CD4-positive, alpha-beta T cell (primary cell): ENCODE measurements around the gene TANK. TPM values are rescaled to one million over a fixed set of nuclear protein-coding genes. Genes with fewer than 3 reads are reported as not detected.

ENCODE experiments used
- ATAC-seq: fragments of 200-7000 bp; cut with Tn5 transposase; one replicate; pipeline ENCODE4 v1.10.0; 2022; ENCODE audit warnings: mild to moderate bottlenecking; ENCODE audit not compliant: poor library complexity
- CTCF ChIA-PET: fragments of 350-600 bp; sonication (Branson Sonifier 250); formaldehyde crosslinking; loops from one replicate; lab custom pipeline; 2021; ENCODE audit warnings: antibody characterized with exemption, inconsistent platforms; lab: Charles Lee
- POLR2A ChIA-PET: fragments of 350-600 bp; sonication (Branson Sonifier 250); formaldehyde crosslinking; loops from one replicate; lab custom pipeline; 2021; ENCODE audit warnings: antibody characterized with exemption, inconsistent platforms; lab: Charles Lee
- DNase-seq, 14 experiments: peaks; one replicate each; pipeline ENCODE4 v3.0.0-alpha.2; 2013 to 2020; ENCODE audit warnings: mixed read lengths in 2 of 14
- H3K27ac ChIP-seq, 2 donors: one replicate each; pipeline versions ENCODE4 v1.5.1 to v1.7.0; 2013; ENCODE audit warnings: low read length in 2 of 2, low read depth in 1 of 2, mild to moderate bottlenecking in 1 of 2
- H3K27me3 ChIP-seq, 2 experiments: 1 replicate in 1 of 2; 2 replicates in 1 of 2; pipeline versions ENCODE4 v1.6.1 to v1.7.0; 2013; ENCODE audit warnings: low read length in 2 of 2, control low read depth in 1 of 2, mild to moderate bottlenecking in 1 of 2, moderate library complexity in 1 of 2; ENCODE audit not compliant: insufficient read depth in 2 of 2, control insufficient read depth in 1 of 2
- H3K36me3 ChIP-seq: one replicate; pipeline ENCODE4 v1.6.1; 2013; ENCODE audit warnings: low read length, control low read depth; ENCODE audit not compliant: insufficient read depth
- H3K4me1 ChIP-seq: one replicate; pipeline ENCODE4 v1.6.1; 2013; ENCODE audit warnings: low read length, control low read depth; ENCODE audit not compliant: insufficient read depth
- H3K4me3 ChIP-seq: one replicate; pipeline ENCODE4 v1.5.1; 2013; ENCODE audit warnings: mild to moderate bottlenecking, low read length, moderate library complexity
- H3K9me3 ChIP-seq, 2 experiments: 1 replicate in 1 of 2; 2 replicates in 1 of 2; pipeline versions ENCODE4 v1.6.1 to v1.7.0; 2013; ENCODE audit warnings: low read length in 2 of 2, mild to moderate bottlenecking in 2 of 2, control low read depth in 1 of 2, moderate library complexity in 1 of 2; ENCODE audit not compliant: control insufficient read depth in 1 of 2, insufficient read depth in 1 of 2
- H3K27ac Mint-ChIP-seq: one replicate; pipeline ENCODE4 v1.8.0; 2020; ENCODE audit warnings: mixed read lengths
- H3K27me3 Mint-ChIP-seq: one replicate; pipeline ENCODE4 v1.8.0; 2021; ENCODE audit warnings: mixed read lengths
- H3K36me3 Mint-ChIP-seq: one replicate; pipeline ENCODE4 v1.8.0; 2021; ENCODE audit warnings: low read depth, mixed read lengths
- H3K4me1 Mint-ChIP-seq: one replicate; pipeline ENCODE4 v1.8.0; 2021; ENCODE audit warnings: low read depth, mixed read lengths
- H3K4me3 Mint-ChIP-seq: one replicate; pipeline ENCODE4 v1.8.0; 2020; ENCODE audit warnings: mild to moderate bottlenecking, mixed read lengths
- H3K9me3 Mint-ChIP-seq: one replicate; pipeline ENCODE4 v1.8.0; 2020; ENCODE audit warnings: mixed read lengths
- CTCF ChIP-seq: fragments of 200-600 bp; IDR thresholded peaks from one replicate; pipeline ENCODE4 v1.8.0; 2022; ENCODE audit warnings: antibody characterized with exemption, mild to moderate bottlenecking
- intact Hi-C, 2 experiments: fragments of 100-400 bp; cut with DNase I in 1 of 2; cut with micrococcal nuclease in 1 of 2; formaldehyde crosslinking; loops; one replicate each; pipeline versions ENCODE4 v1.15.1 to v1.9.0; 2023 to 2025; cut with DNase I, micrococcal nuclease
- total RNA-seq, 174 experiments: library from RNA in 2 of 174; stranded (reverse) in 2 of 174; gene quantifications; one replicate each; pipeline ENCODE4 v1.2.3 and lab custom pipeline; 2021 to 2026

The TANK gene
- total RNA-seq, 2 experiments from 2014 or later: 66.3 to 71.7 TPM

- Histone ChIP-seq H3K4me1 (peaks cover 3% of the 10 kb centered on the region), H3K36me3 (no peaks in the 10 kb centered on the region), H3K9me3 (no peaks in the 10 kb centered on the region), H3K27me3 (no peaks in the 10 kb centered on the region), H3K27ac (no peak overlapping the region), H3K4me3 (no peak overlapping the region)
- DNase-seq (peak in 3 of 14 experiments; percentile 46 to 61 (median 54)), ATAC-seq (peak; percentile 78)
- CTCF ChIA-PET: interaction anchor here (0.7 to 1.7 kb wide), 4 partner anchors 9 to 23 kb away, joined by 3 to 4 read pairs (median 4); no protein-coding TSS in a partner anchor
- H3K4me3 Mint-ChIP-seq: no peak overlapping the region
- POLR2A ChIA-PET: interaction anchor here (1.0 to 1.8 kb wide), 4 partner anchors 9 to 18 kb away, joined by 3 to 6 read pairs (median 4); no protein-coding TSS in a partner anchor
- H3K27ac Mint-ChIP-seq: no peak overlapping the region
- peak; percentile 34 for TF ChIP-seq CTCF
- no peaks in the 10 kb centered on the region for H3K9me3 Mint-ChIP-seq
- peaks cover 8% of the 10 kb centered on the region for H3K36me3 Mint-ChIP-seq
- peaks cover 35% of the 10 kb centered on the region for H3K4me1 Mint-ChIP-seq
- H3K27me3 Mint-ChIP-seq: no peaks in the 10 kb centered on the region
- intact Hi-C loops: no loop called here
Observed at GRCh38 chr2:161250864-161251436, 90.7 kb downstream of the TANK start.

GRCh38 chr2:161257123-161257952 is 97.1 kb downstream of the TANK start:
- POLR2A ChIA-PET: no interaction called here
- no peaks in the 10 kb centered on the region for H3K9me3 Mint-ChIP-seq
- CTCF ChIA-PET: no interaction called here
- H3K4me3 Mint-ChIP-seq: no peak overlapping the region
- no peaks in the 10 kb centered on the region for H3K27me3 Mint-ChIP-seq
- no peak overlapping the region for H3K4me3 ChIP-seq
- intact Hi-C loops: no loop called here
- no peaks in the 10 kb centered on the region for H3K4me1 Mint-ChIP-seq
- H3K27ac Mint-ChIP-seq: no peak overlapping the region
- ATAC-seq (no peak), DNase-seq (no peak)
- H3K9me3 ChIP-seq: no peaks in the 10 kb centered on the region
- no peak for TF ChIP-seq CTCF
- H3K27ac ChIP-seq: no peak overlapping the region
- no peaks in the 10 kb centered on the region for H3K27me3 ChIP-seq
- H3K4me1 ChIP-seq: no peaks in the 10 kb centered on the region
- H3K36me3 Mint-ChIP-seq: no peaks in the 10 kb centered on the region
- no peaks in the 10 kb centered on the region for H3K36me3 ChIP-seq

GRCh38 chr2:161265874-161266273 is 105.6 kb downstream of the TANK start:
- Mint-ChIP-seq H3K4me3 (no peak overlapping the region), H3K4me1 (no peaks in the 10 kb centered on the region), H3K36me3 (no peaks in the 10 kb centered on the region), H3K27me3 (peaks cover 4% of the 10 kb centered on the region), H3K27ac (no peak overlapping the region), H3K9me3 (no peaks in the 10 kb centered on the region)
- CTCF ChIA-PET: no interaction called here
- POLR2A ChIA-PET: interaction anchor here (0.7 to 1.0 kb wide), 3 partner anchors 29 to 42 kb away, joined by 3 read pairs; no protein-coding TSS in a partner anchor
- intact Hi-C loops: no loop called here
- Histone ChIP-seq H3K36me3 (no peaks in the 10 kb centered on the region), H3K4me1 (no peaks in the 10 kb centered on the region), H3K4me3 (no peak overlapping the region), H3K27ac (no peak overlapping the region), H3K9me3 (no peaks in the 10 kb centered on the region), H3K27me3 (no peaks in the 10 kb centered on the region)
- ATAC-seq: no peak
- no peak for TF ChIP-seq CTCF
- DNase-seq: no peak
